Glutamatergic neuron (in vitro differentiated cells): Measurements from ENCODE around the gene TTC28. TPM values are rescaled to one million over a fixed set of nuclear protein-coding genes. Genes with fewer than 3 reads are reported as not detected.
A peak's percentile ranks its signal among the peaks of the same experiment; 100 is the strongest.

Source experiments
- DNase-seq: peaks from one replicate; pipeline ENCODE4 v3.0.0; 2022
- H3K27ac Mint-ChIP-seq: one replicate; pipeline ENCODE4 v1.8.0; 2020; ENCODE audit warnings: mild to moderate bottlenecking, mixed read lengths, inconsistent platforms; ENCODE audit not compliant: unreplicated experiment
- H3K27me3 Mint-ChIP-seq: one replicate; pipeline ENCODE4 v1.8.0; 2020; ENCODE audit warnings: mild to moderate bottlenecking, moderate library complexity, mixed read lengths, inconsistent platforms; ENCODE audit not compliant: unreplicated experiment
- H3K36me3 Mint-ChIP-seq: one replicate; pipeline ENCODE4 v1.8.0; 2020; ENCODE audit warnings: mild to moderate bottlenecking, mixed read lengths, inconsistent platforms; ENCODE audit not compliant: unreplicated experiment
- H3K4me1 Mint-ChIP-seq: one replicate; pipeline ENCODE4 v1.8.0; 2020; ENCODE audit warnings: mild to moderate bottlenecking, low read depth, mixed read lengths, inconsistent platforms; ENCODE audit not compliant: unreplicated experiment
- H3K4me3 Mint-ChIP-seq: one replicate; pipeline ENCODE4 v1.8.0; 2020; ENCODE audit warnings: mild to moderate bottlenecking, mixed read lengths, inconsistent platforms; ENCODE audit not compliant: unreplicated experiment
- H3K9me3 Mint-ChIP-seq: one replicate; pipeline ENCODE4 v1.8.0; 2020; ENCODE audit warnings: mild to moderate bottlenecking, moderate library complexity, mixed read lengths, inconsistent platforms; ENCODE audit not compliant: unreplicated experiment
- CTCF ChIP-seq: fragments of 200-600 bp; sonication (generic); IDR thresholded peaks from one replicate; pipeline ENCODE4 v1.5.0; 2021; ENCODE audit not compliant: partially characterized antibody, unreplicated experiment
- total RNA-seq: library from RNA; stranded (reverse); fragmentation: NEBNext Ultra II Directional; extraction: Animal tissue kit (Norgen Biotek cat#: 25700); gene quantifications from one replicate; pipeline ENCODE4 v1.2.1, GENCODE V29; 2021; ENCODE audit not compliant: unreplicated experiment

TTC28 gene
- total RNA-seq, 1 donor from 2014 or later: 55.6 TPM

- no peak for TF ChIP-seq CTCF
- no peaks in the 10 kb centered on the region for H3K36me3 Mint-ChIP-seq
- H3K27me3 Mint-ChIP-seq: peaks cover 19% of the 10 kb centered on the region
- no peak overlapping the region for H3K27ac Mint-ChIP-seq
- H3K9me3 Mint-ChIP-seq: peaks cover 25% of the 10 kb centered on the region
- DNase-seq: peak; percentile 19
- no peak overlapping the region for H3K4me3 Mint-ChIP-seq
- H3K4me1 Mint-ChIP-seq: peaks cover 38% of the 10 kb centered on the region
Observed at GRCh38 chr22:28018461-28018927, 661.1 kb downstream of the TTC28 start.

DNA sequence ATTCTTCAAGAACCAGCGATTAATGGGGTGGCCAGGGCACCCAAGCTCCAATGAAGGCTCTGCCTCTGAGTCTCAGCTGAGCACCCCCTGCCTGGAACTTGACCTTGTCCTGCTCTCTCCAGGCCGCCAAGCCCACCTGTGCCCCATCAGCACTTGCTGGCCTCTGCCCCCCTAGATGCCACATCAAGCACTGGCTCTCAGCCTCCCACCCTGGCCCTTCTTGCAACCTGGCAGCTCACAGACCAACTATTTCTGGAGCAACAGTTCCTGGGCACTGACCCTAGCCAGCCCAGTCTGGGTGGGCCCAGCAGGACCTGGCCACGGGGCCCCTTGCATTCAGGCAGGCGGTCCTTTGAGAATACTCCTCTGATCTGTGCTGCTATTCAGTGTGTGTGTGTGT lies 661.8 kb downstream of the TTC28 start:
- Mint-ChIP-seq H3K27ac (no peak overlapping the region), H3K4me1 (peaks cover 36% of the 10 kb centered on the region), H3K27me3 (peaks cover 19% of the 10 kb centered on the region), H3K36me3 (no peaks in the 10 kb centered on the region), H3K9me3 (peaks cover 25% of the 10 kb centered on the region), H3K4me3 (no peak overlapping the region)
- peak; percentile 9 for DNase-seq
- TF ChIP-seq CTCF: no peak

- no peak for TF ChIP-seq CTCF
- H3K4me1 Mint-ChIP-seq: peaks cover 34% of the 10 kb centered on the region
- H3K27ac Mint-ChIP-seq: no peak overlapping the region
- peaks cover 24% of the 10 kb centered on the region for H3K9me3 Mint-ChIP-seq
- no peak for DNase-seq
- H3K27me3 Mint-ChIP-seq: peaks cover 19% of the 10 kb centered on the region
- no peak overlapping the region for H3K4me3 Mint-ChIP-seq
- H3K36me3 Mint-ChIP-seq: no peaks in the 10 kb centered on the region
Observed at GRCh38 chr22:28017558-28017820, 662.2 kb downstream of the TTC28 start.

DNA sequence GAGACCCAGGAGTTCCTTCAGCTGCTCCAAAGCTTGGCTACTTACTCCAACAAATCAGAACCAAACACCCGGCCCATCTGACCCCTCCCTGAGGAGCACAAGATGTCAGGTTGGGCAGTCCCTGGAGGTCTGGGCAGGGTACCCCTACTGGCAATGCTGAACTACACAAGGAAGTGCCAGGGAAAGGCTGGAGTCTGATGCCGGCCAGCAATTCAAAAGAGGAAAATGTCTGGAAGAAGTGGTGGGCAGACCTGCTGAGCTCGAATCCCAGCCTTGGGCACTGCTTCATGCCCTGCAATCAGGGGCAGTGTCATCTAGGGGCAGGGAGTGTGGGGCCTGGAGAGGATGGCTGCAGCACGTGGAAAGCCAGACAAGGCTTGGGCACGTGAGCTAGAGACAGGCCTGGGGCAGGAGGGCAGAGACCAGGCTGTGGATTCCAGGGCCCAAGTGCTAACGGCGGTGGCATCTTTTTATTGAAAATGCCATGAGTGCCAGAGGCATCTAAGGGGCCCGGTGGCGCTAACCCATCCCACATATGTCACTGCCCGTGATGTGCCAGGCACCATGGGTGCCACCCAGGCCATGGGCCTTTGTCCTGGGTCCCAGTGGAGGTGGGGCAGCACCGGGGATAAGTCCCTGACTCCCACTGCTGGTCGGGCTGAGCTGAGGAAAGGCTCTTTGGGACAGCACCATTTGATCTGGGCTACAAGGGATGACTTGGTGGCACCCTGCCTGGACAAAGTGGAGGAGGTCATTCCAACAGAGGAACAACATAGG lies 662.7 kb downstream of the TTC28 start:
- peak; percentile 7 for DNase-seq
- peaks cover 28% of the 10 kb centered on the region for H3K4me1 Mint-ChIP-seq
- H3K36me3 Mint-ChIP-seq: no peaks in the 10 kb centered on the region
- no peak overlapping the region for H3K4me3 Mint-ChIP-seq
- peak; percentile 6 for TF ChIP-seq CTCF
- peaks cover 22% of the 10 kb centered on the region for H3K9me3 Mint-ChIP-seq
- peaks cover 21% of the 10 kb centered on the region for H3K27me3 Mint-ChIP-seq
- no peak overlapping the region for H3K27ac Mint-ChIP-seq
